SIG-M5 (cell line): ENCODE data around the gene PKD2L2.
A peak's percentile ranks its signal among the peaks of the same experiment; 100 is the strongest.
"Not testable (repeated sequence)": the region's sequence is repeated elsewhere in the genome, so short reads cannot be mapped to it uniquely, and the experiment has no call there.

Experiments
- DNase-seq: peaks from one replicate; lab custom pipeline; 2025; lab: John Stamatoyannopoulos, UW

The PKD2L2 gene

DNA sequence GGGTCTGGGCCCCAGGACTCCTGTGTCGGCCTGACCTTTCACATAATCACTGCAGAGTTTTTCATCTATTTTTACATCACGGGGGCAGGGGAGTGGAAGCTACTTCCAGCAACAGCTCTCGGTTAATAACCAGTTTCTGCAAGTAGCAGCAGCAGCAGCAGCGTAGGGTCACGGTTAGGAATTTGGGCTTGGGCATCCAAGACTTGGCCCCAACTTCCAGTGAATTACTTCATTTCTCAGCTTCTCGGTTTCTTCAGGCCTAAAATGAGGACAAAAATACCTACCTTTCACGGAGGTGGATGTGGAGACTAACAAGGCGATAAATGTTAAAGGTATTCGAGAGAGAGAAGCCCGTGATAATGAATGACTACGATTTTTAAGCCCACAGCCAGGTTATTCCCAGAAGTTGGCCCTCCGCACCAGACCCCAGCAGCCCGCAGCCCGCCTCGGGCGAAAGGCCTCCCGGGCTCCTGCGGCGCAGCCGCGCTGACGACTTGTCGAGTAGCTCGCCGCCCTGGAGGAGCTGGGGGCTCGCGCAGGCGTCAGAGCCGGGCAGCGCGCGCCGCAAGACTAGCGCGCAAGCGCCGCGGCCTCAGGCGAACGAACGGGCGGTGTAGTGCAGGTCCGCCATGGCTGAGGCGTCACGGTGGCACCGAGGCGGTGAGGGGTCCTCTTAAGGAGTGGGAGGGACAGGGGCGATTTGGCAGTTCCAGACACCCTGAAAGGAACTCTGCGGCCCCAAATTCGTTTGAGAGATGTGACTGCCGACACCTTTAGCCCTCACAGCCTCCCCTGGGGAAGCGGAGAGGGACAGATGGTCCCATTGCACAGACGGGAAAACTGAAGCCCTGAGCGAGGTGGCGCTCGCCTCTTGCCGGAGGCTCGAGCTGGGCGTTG, at the start of gene PKD2L2:
Gene PKD2L2, plus strand, starts transcription at position 595 of the 897 bp plus-strand sequence. Its CDS starts 35 bp downstream, at position 630.
- DNase-seq, result no peak

DNA sequence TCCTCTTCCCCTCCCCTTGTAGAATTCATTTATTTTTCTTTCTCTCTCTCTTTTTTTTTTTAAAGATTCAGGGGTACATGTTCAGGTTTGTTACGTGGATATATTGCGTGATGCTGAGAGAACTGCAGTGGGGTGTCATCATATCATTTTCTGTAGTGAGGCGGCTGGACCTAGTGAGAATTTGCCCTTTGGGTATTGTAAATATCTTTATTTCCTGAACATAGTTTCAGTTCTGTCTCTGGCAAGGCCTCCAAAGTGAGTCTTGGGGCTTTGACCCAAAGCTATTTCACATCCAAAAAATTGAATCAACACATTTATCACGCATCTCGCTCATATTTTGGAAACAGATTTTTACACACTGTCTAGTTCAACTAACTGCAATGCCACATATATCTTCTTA, 47.0 kb upstream of the PKD2L2 start:
- no peak for DNase-seq

DNA sequence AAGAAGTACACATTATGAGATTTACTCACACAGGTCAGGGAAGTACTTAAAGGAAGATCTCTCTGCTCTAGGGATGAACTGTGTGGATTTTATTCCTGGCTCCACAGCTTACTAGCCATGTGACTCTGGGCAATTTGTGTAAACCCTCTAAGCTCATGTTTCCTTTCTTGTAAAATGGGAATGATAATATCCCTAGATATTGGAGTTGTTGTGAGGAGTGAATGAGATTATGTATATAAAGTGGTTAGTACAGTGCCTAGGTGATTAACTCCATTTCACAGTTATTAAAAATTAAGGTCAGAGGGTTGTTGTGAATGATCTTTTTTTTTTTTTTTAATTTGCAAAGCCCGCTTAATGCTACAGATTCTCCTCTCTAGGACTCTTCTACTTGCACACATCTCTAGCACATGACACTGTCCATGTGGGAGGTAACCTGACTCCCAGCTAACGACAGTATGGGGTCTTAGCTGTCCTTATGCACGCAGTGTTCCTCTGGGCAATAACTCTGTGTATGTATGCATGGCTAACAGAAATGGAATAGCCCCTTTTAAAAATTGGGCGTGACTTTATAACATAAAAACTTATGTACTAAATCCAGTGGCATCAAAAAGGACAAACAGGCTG, 45.5 kb upstream of the PKD2L2 start:
- no peak for DNase-seq

- no peak for DNase-seq
Measured at GRCh38 chr5:137845472-137845871, 43.8 kb upstream of the PKD2L2 start.

GRCh38 chr5:137847687-137848086, 41.6 kb upstream of the PKD2L2 start:
- DNase-seq, result no peak

DNA sequence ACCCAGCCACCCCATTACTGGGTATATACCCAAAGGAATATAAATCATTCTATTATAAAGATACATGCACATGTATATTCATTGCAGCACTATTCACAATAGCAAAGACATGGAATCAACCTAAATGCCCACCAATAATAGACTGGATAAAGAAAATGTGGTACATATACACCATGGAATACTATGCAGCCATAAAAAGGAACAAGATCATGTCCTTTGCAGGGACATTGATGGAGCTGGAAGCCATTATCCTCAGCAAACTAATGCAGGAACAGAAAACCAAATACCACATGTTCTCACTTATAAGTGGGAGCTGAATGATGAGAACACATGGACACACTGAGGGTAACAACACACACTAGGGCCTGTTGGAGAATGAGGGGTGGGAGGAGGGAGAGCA, 36.1 kb upstream of the PKD2L2 start:
- not testable (repeated sequence) for DNase-seq

DNA sequence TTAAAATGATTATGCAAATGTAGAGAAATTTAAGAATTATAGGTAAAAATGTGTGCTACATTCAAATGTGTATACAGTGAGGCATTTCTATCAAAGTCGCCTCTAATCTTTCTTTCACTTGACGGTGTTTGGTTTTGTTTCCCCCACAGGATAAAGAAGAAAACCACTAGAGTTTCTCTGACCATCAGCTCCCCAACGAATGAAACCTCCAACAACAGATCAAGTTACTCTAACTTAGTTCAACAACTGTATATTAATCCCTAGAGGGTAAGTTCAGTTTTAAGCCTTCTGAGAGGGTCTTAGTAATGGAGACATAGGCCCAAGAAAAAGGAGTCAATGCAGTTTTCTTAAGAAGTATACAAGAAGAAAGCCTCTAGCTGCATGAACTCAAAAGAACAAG, 33.1 kb upstream of the PKD2L2 start:
- no peak for DNase-seq

GRCh38 chr5:137856916-137857862, 32.1 kb upstream of the PKD2L2 start:
- no peak for DNase-seq

DNA sequence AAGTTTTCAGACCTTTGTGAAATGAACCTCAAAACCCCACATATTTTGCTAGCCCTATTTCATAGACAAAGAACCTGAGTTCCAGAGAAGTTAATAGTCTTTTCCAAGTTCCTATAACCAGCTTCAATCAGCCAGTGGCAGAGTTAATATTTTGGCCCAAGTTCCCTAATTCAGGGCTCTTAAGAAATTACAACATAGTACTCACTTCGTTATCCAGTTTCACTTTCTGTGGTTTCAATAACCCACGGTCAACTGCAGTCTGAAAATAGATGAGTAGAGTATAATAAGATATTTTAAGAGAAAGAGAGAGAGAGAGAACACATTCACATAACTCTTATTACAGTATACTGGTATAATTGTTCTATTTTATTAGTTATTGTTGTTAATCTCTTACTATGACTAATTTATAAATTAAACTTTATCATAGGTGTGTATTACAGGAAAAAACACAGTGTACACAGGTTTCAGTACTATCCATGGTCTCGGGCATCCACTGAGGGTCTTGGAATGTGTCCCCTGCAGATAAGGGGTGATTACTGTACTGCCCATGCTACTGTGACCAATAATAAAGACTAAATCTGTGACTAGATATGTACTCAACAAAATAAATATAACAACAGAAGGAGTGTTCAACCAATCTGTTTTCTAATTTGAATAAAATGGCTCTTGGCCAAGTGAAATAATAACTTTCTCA, 30.9 kb upstream of the PKD2L2 start:
- peak; percentile 71 for DNase-seq

- no peak for DNase-seq
Measured at GRCh38 chr5:137858954-137859353, 30.3 kb upstream of the PKD2L2 start.

DNA sequence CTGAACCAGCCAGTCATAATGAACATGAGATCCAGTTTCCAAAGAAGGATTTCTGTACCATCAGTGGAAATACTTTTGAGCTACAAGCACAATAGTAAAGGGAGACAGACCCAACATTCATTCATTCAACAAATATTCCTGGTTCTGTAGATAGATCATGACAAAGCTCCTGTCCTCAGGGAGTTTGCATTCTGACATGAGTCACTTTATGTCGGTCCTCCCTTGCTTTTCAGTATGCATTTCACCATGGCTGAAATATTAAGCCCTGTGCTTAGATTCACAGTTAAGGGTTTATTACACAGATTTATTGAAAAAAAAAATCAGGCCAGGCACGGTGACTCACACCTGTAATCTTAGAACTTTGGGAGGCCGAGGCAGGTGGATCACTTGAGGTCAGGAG, 27.0 kb upstream of the PKD2L2 start:
- DNase-seq, result no peak

GRCh38 chr5:137863653-137864052, 25.6 kb upstream of the PKD2L2 start:
- not testable (repeated sequence) for DNase-seq

- no peak for DNase-seq
Measured at GRCh38 chr5:137866541-137867388, 22.5 kb upstream of the PKD2L2 start.

- no peak for DNase-seq
Measured at GRCh38 chr5:137867664-137868063, 21.6 kb upstream of the PKD2L2 start, which contains the start of gene MYOT. Gene MYOT, plus strand, starts transcription at chr5:137867860. Its CDS starts 2,792 bp downstream, at chr5:137870652.

GRCh38 chr5:137870647-137871339, 18.5 kb upstream of the PKD2L2 start:
- no peak for DNase-seq

GRCh38 chr5:137871571-137871970, 17.7 kb upstream of the PKD2L2 start:
- no peak for DNase-seq

- DNase-seq, result no peak
Measured at GRCh38 chr5:137872466-137872865, 16.8 kb upstream of the PKD2L2 start.

- DNase-seq, result no peak
Measured at GRCh38 chr5:137876101-137876500, 13.2 kb upstream of the PKD2L2 start.

DNA sequence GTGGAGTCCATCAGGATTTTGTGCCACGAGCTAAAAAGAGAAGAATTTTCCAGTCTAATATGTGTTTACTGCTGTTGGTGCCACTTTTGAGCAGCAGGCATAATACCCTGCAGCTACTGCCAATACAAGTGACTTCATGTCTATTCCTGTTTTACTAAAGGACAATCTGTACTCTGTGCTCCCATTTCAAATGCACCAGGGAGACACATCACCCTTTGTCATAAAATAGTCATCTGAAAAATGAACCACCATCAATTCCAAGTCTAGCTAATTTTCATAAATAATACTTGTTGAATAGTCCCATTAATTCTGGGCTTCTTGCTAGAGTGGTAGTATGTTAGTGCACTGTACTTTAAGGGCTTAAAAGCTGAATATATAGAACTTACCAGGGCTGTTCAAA, 8.9 kb upstream of the PKD2L2 start:
- DNase-seq, result no peak

GRCh38 chr5:137887831-137888230, 1.4 kb upstream of the PKD2L2 start:
- no peak for DNase-seq
